NCI-H146 treated with DMSO at 0.1 percent for 48 hours (cell line): ENCODE data around the gene WNT16.
"Not testable (repeated sequence)": the region's sequence is repeated elsewhere in the genome, so short reads cannot be mapped to it uniquely, and the experiment has no call there.

ENCODE experiments used
- DNase-seq: peaks from one replicate; lab custom pipeline; 2025; ENCODE audit not compliant: unreplicated experiment; lab: John Stamatoyannopoulos, UW

The WNT16 gene

DNA sequence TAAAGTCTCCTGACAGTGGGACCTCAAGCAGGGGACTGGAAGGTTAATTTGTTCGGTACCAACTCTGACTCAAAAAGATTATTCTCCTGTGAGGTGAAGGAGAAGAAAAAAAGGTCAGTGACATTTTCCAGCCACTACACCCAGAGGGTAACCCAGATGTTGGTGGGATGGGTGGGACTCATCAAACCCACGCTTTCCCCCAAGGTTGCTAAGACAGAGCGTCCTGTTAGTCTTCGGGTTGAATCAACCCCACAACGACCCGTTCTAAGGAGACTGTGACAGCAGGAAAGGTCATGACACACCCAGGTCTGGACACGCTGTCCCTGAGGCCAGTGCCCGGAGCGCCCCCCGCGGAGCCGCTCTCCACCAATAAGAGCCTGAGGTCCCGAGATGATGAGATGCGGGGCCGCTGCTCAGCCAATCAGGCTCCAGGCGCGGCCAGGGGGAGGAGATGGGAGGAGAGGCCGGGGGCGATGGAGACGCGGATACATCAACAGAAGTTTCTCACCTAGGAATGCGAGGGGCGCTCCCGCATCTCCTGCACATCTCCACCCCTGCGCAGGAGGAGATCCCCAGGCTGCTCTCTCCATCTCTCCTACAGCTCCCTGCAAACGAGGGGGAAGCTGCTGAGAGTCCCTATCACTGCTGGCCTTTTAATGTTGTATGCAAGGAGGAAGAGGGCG is at the start of gene WNT16:
TSS of gene WNT16 (plus strand) at position 493 of the 683 bp plus-strand sequence. CDS start 293 bp downstream, outside the sequence.
- DNase-seq = no peak

DNA sequence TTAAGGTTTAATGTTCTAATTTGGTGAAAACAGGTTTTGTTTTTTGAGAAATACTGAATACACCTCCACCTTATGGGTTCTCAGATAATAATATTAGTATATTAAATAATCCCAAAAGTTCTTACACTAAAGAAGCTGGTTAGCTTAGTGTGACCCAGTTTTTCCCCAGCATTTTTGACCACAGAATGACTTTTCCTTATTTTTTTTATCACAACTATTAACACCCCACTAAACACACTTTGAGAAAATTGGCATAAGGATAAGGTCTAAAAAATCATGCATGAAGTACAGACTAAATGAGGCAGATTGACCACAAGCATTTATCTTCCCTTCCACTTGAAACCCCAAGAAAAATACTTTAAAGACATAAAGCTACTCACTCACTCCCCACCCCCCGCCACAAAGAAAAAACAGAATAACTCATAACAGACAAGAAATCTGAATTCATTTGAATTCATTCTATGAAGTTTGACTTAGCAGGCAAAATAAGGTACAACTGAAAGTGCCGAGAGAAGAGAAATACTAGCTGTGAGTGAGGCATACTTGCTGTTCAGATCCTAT is 49.7 kb upstream of the WNT16 start:
- no peak for DNase-seq

DNA sequence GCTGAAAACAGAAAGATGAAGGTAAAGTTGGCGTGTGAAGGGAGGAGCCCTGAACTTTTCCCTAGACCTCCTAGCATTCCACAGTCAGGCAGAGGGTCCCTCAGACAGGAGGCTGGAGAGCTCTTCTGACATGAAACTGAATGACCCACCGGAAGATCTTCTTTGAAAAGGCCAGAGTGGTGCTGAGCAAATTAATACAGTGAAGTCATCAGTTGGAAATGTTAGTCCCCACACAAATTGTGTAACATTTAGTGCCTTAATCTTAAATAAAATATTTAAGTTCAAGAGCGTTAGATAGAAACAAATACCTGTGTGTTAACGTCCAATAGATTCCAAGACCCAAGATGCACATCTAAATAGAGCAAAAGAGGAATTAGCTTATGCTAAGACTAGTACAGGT is 49.0 kb upstream of the WNT16 start:
- no peak for DNase-seq

DNA sequence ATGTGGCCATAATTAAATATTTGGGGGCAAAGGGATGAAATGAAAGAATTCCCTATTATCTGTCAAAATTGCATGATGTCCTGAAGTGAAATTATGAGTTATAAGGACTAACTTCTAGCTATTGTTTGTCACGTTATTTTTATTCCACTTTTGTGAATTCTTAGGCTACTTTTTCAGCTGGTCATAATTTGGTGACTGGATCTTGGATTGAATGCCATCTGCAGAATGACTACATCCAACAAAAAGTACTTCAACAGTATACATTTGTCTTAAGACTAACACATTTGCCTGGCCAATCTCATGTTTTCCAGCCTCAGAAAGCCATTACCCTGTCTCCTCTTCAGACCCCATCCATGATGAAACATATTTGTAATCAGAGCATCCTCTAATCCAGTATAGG is 48.1 kb upstream of the WNT16 start:
- no peak for DNase-seq

GRCh38 chr7:121282129-121282528 is 46.7 kb upstream of the WNT16 start:
- no peak for DNase-seq

- no peak for DNase-seq
Observed at GRCh38 chr7:121285066-121285667, 43.6 kb upstream of the WNT16 start.

GRCh38 chr7:121286186-121286585 is 42.6 kb upstream of the WNT16 start:
- no peak for DNase-seq

DNA sequence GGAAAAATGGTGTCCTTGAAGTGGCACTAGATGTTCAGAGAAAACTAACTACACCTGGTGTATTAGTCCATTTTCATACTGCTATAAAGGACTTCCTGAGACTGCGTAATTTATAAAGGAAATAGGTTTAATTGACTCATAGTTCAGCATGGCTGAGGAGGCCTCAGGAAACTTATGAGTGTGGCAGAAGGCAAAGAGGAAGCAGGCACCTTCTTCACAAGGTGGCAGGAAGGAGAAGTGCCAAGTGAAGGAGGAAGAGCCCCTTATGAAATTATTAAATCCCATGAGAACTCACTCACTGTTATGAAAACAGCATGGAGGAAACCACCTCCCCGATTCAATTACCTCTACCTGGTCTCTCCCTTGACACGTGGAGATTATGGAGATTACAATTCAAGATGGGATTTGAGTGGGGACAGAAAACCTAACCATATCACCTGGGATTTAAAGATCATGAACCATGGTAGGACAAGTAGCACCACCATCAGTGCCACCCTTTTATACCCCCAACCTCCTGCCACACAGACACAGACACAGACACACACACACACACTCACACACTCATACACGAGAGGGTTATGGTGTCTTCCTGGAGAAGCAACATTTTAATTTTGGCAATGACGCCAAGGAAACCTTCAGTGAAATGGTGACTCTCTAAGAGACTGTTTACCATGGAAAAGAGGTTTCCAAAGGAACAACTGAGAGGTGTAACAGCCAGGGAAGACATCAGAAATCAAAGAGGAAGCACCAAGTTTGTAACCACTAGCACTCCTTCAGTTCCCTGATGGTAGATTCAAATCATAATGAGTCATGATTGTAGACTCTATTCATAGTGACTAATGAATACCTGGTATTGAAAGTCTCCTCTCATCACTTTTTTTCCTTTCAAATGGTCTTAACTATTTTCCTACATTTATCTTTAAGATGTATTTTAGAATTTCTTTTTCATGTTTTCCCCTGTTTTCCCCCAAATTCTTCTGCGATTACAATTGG is 41.8 kb upstream of the WNT16 start:
- no peak for DNase-seq

GRCh38 chr7:121288894-121289293 is 39.9 kb upstream of the WNT16 start:
- DNase-seq = no peak

DNA sequence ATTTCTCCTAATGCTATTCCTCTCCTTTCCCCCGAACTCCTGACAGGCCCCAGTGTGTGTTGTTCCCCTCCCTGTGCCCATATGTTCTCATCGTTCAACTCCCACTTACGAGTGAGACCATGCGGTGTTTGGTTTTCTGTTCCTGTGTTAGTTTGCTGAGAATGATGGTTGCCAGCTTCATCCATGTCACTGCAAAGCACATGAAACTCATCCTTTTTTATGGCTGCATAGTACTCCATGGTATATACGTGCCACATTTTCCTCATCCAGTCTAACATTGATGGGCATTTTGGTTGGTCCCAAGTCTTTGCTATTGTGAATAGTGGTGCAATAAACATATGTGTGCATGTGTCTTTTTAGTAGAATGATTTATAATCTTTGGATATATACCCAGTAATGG is 38.9 kb upstream of the WNT16 start:
- not testable (repeated sequence) for DNase-seq

DNA sequence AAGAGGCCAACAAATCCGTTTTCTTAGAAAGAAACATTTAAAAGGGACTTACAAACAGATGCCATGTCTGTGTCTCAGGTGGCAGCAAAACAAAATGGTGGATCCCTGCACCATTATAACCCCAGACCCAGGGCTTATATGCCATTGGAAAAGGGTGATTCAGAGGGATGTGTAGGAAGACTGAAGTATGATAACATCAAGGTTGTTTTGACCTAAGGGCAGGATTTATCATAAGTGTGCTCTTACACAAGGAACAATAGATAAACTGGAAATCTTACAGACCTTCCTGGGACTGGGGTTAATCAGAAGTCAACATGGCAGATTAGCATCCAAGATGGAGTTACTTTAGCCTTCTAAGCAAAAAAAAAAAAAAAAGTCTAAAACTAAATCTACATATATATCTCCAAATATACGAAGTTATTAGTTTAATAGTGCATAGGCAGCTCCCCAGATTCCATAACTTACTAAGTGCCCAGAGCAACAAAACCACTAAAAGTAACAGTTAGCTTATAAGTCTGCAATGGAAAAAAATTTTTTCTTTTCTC is 34.3 kb upstream of the WNT16 start:
- DNase-seq = no peak

- DNase-seq = no peak
Observed at GRCh38 chr7:121297843-121298242, 31.0 kb upstream of the WNT16 start.

- no peak for DNase-seq
Observed at GRCh38 chr7:121298831-121299239, 30.0 kb upstream of the WNT16 start.

DNA sequence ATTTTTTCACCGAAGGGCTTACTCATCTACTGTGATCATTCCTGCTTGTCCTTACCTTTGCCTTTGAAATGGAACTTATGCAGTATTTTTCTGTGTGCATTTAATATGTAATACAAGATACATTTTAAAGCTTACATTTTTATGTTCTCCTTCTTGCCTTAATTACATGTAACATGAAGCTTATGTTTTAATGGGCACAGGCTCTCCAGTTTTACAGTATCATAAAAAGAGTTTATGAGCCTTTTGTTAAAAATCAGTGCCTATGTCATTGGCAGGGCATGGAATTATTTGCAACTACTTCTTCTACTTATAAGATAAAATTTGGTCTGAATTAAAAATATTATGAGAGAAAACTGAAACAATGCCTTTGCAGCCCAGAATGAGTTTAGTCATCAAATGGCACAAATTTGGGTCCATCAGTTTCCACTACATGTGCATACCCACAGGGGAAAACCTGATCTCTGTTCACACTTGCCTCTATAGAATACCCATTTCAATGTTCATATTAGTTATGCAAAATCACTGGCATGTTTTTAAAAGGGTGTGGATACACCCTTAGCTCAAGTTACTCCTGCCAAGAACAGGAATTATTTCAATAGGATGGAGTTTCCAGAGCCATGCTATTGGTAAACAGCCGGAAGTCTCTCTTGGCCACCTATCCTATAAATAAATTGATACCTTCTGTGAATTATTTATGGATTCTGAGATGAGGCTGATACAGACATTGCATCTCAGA is 27.9 kb upstream of the WNT16 start:
- no peak for DNase-seq

DNA sequence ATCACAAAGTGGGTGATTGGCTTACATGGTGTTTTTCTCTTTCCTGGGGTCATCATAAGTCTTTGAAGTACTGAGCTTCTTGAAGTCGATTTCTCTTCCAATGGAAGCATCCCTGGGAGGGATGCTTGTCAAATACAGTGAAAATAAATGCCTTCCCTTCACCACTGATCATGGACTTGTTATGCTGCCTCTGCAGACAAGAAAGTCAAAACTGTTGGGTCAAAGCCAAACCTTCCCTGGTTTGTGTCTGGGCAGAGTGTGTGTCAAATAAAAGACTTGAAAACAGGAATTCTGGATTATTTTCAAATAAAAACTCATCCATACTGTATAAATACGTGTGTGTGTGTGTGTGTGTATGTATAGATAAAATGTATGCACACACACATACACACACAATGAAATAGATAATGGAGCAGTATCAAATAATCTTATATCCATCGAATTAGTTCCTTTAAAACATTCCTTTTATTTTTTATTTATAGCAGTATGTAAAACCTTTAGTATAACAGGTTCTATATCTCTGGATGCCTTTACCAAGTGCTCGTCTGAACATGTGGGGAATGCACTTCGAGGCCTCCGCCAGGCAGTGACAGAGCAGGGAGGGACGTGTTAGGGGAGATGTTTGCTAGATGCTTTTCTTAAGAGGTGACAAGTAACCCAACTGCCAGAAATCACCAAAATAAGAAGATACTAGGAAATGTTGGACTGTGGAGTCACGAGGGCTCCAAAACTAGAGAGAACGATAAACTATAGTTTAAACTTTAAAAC is 27.2 kb upstream of the WNT16 start:
- DNase-seq = no peak

GRCh38 chr7:121302214-121302745 is 26.5 kb upstream of the WNT16 start:
- DNase-seq = no peak

- no peak for DNase-seq
Observed at GRCh38 chr7:121303422-121304101, 25.2 kb upstream of the WNT16 start.

- no peak for DNase-seq
Observed at GRCh38 chr7:121304102-121304658, 24.6 kb upstream of the WNT16 start.

- no peak for DNase-seq
Observed at GRCh38 chr7:121305109-121305508, 23.7 kb upstream of the WNT16 start.
